SK-N-SH treated with all-trans-retinoic acid at 6 μM for 48 hours (cell line): ENCODE data around the gene ADGRG6.

ENCODE experiments used
- ATAC-seq: fragments of 200-7000 bp; cut with Tn5 transposase; 3 replicates; pipeline ENCODE4 v1.9.1; 2020; ENCODE audit warnings: mild to moderate bottlenecking, moderate library complexity
- ARNTL ChIP-seq: fragments of 450-650 bp; formaldehyde crosslinking; IDR thresholded peaks from 2 replicates; pipeline ENCODE4 v1.5.0; 2020; ENCODE audit warnings: low read depth, mild to moderate bottlenecking, moderate library complexity, borderline replicate concordance
- BACH2 ChIP-seq: fragments of 250-450 bp; sonication (Bioruptor Pico); IDR thresholded peaks from 2 replicates; pipeline ENCODE4 v1.9.0; 2021; ENCODE audit warnings: mild to moderate bottlenecking, borderline replicate concordance
- CREB5 ChIP-seq: fragments of 250-450 bp; sonication (Bioruptor Pico); IDR thresholded peaks from 2 replicates; pipeline ENCODE4 v1.5.1; 2020; ENCODE audit warnings: low read depth, mild to moderate bottlenecking, moderate library complexity
- CSDC2 ChIP-seq: fragments of 250-450 bp; sonication (Bioruptor Pico); IDR thresholded peaks from 2 replicates; pipeline ENCODE4 v1.5.0; 2020; ENCODE audit warnings: mild to moderate bottlenecking, moderate library complexity
- CSRNP3 ChIP-seq: fragments of 250-450 bp; sonication (Bioruptor Pico); IDR thresholded peaks from 2 replicates; pipeline ENCODE4 v1.5.1; 2021; ENCODE audit warnings: mild to moderate bottlenecking, moderate library complexity
- ESRRG ChIP-seq: fragments of 250-450 bp; sonication (Bioruptor Pico); IDR thresholded peaks from 2 replicates; pipeline ENCODE4 v1.6.1; 2021; ENCODE audit warnings: mild to moderate bottlenecking
- GLIS3 ChIP-seq: fragments of 250-450 bp; sonication (Bioruptor Pico); IDR thresholded peaks from 2 replicates; pipeline ENCODE4 v1.5.0; 2020; ENCODE audit warnings: mild to moderate bottlenecking, moderate library complexity
- ISL1 ChIP-seq: fragments of 250-450 bp; sonication (Bioruptor Pico); IDR thresholded peaks from 2 replicates; pipeline ENCODE4 v2.1.2; 2022; ENCODE audit warnings: mild to moderate bottlenecking, moderate library complexity
- OSR1 ChIP-seq: fragments of 250-450 bp; sonication (Bioruptor Pico); IDR thresholded peaks from 2 replicates; pipeline ENCODE4 v1.8.0; 2022; ENCODE audit warnings: moderate library complexity, mild to moderate bottlenecking, inconsistent platforms
- PATZ1 ChIP-seq: fragments of 250-450 bp; sonication (Bioruptor Pico); IDR thresholded peaks from 2 replicates; pipeline ENCODE4 v1.8.0; 2020; ENCODE audit warnings: mild to moderate bottlenecking, moderate library complexity, borderline replicate concordance
- POU6F1 ChIP-seq: fragments of 250-450 bp; sonication (Bioruptor Pico); IDR thresholded peaks from 2 replicates; pipeline ENCODE4 v1.8.0; 2021; ENCODE audit warnings: low read depth, mild to moderate bottlenecking, moderate library complexity, borderline replicate concordance
- PPARA ChIP-seq: fragments of 250-450 bp; sonication (Bioruptor Pico); IDR thresholded peaks from 2 replicates; pipeline ENCODE4 v1.5.0; 2020; ENCODE audit warnings: mild to moderate bottlenecking, borderline replicate concordance
- RARB ChIP-seq: fragments of 250-450 bp; sonication (Bioruptor Pico); IDR thresholded peaks from 2 replicates; pipeline ENCODE4 v1.8.0; 2021; ENCODE audit warnings: mild to moderate bottlenecking, moderate library complexity
- SNAI2 ChIP-seq: fragments of 250-450 bp; sonication (Bioruptor Pico); IDR thresholded peaks from 2 replicates; pipeline ENCODE4 v1.5.0; 2020; ENCODE audit warnings: mild to moderate bottlenecking, moderate library complexity
- TCF4 ChIP-seq: fragments of 250-450 bp; sonication (Bioruptor Pico); IDR thresholded peaks from 2 replicates; pipeline ENCODE4 v1.8.0; 2021; ENCODE audit warnings: mild to moderate bottlenecking, moderate library complexity, borderline replicate concordance
- TSHZ2 ChIP-seq: fragments of 250-450 bp; sonication (Bioruptor Pico); IDR thresholded peaks from 2 replicates; pipeline ENCODE4 v1.5.0; 2020; ENCODE audit warnings: mild to moderate bottlenecking, moderate library complexity
- ZC3H10 ChIP-seq: fragments of 250-450 bp; sonication (Bioruptor Pico); IDR thresholded peaks from 2 replicates; pipeline ENCODE4 v1.5.1; 2021; ENCODE audit warnings: mild to moderate bottlenecking, moderate library complexity
- ZFP3 ChIP-seq: fragments of 250-450 bp; sonication (Bioruptor Pico); IDR thresholded peaks from 2 replicates; pipeline ENCODE4 v1.5.0; 2020; ENCODE audit warnings: mild to moderate bottlenecking, moderate library complexity
- ZFP30 ChIP-seq: fragments of 450-650 bp; formaldehyde crosslinking; IDR thresholded peaks from 2 replicates; pipeline ENCODE4 v1.5.0; 2022; ENCODE audit warnings: mild to moderate bottlenecking, moderate library complexity
- ZNF565 ChIP-seq: fragments of 450-650 bp; formaldehyde crosslinking; conservative IDR thresholded peaks from 2 replicates; pipeline ENCODE4 v1.5.0; 2020; ENCODE audit warnings: low read depth, mild to moderate bottlenecking, moderate library complexity
- ZNF70 ChIP-seq: fragments of 450-650 bp; formaldehyde crosslinking; IDR thresholded peaks from 2 replicates; pipeline ENCODE4 v1.5.0; 2020; ENCODE audit warnings: mild to moderate bottlenecking, moderate library complexity
- ZNF8 ChIP-seq: fragments of 450-650 bp; formaldehyde crosslinking; IDR thresholded peaks from 2 replicates; pipeline ENCODE4 v1.5.0; 2020; ENCODE audit warnings: mild to moderate bottlenecking, moderate library complexity

Gene ADGRG6

GRCh38 chr6:142349215-142349823 lies 47.5 kb downstream of the ADGRG6 start:
- peak; percentile 22 for ATAC-seq
- TF ChIP-seq RARB (CRISPR knock-in tag) (no peak), POU6F1 (CRISPR knock-in tag) (no peak), ZNF70 (CRISPR knock-in tag) (no peak), ESRRG (CRISPR knock-in tag) (no peak), CREB5 (no peak), BACH2 (CRISPR knock-in tag) (no peak), ZC3H10 (CRISPR knock-in tag) (no peak), TSHZ2 (CRISPR knock-in tag) (no peak), OSR1 (CRISPR knock-in tag) (no peak), CSRNP3 (CRISPR knock-in tag) (no peak), ZFP30 (CRISPR knock-in tag) (no peak), SNAI2 (CRISPR knock-in tag) (no peak), PPARA (no peak), TCF4 (CRISPR knock-in tag) (no peak), ZNF565 (CRISPR knock-in tag) (no peak), ISL1 (CRISPR knock-in tag) (no peak), ZFP3 (CRISPR knock-in tag) (no peak)

GRCh38 chr6:142350309-142350708 lies 48.5 kb downstream of the ADGRG6 start:
- no peak for ATAC-seq
- TF ChIP-seq CSRNP3 (CRISPR knock-in tag), result no peak
- no peak for TF ChIP-seq GLIS3
- no peak for TF ChIP-seq TCF4 (CRISPR knock-in tag)
- no peak for TF ChIP-seq CSDC2 (CRISPR knock-in tag)
- no peak for TF ChIP-seq ZNF70 (CRISPR knock-in tag)
- TF ChIP-seq ARNTL, result no peak
- no peak for TF ChIP-seq RARB (CRISPR knock-in tag)
- TF ChIP-seq ZNF565 (CRISPR knock-in tag), result no peak
- TF ChIP-seq CREB5, result no peak
- no peak for TF ChIP-seq ZC3H10 (CRISPR knock-in tag)
- no peak for TF ChIP-seq ESRRG (CRISPR knock-in tag)
- TF ChIP-seq ZFP3 (CRISPR knock-in tag), result no peak
- no peak for TF ChIP-seq OSR1 (CRISPR knock-in tag)
- no peak for TF ChIP-seq POU6F1 (CRISPR knock-in tag)
- TF ChIP-seq ZFP30 (CRISPR knock-in tag), result no peak
- TF ChIP-seq BACH2 (CRISPR knock-in tag), result no peak
- TF ChIP-seq SNAI2 (CRISPR knock-in tag), result no peak
- TF ChIP-seq PATZ1 (CRISPR knock-in tag), result no peak
- TF ChIP-seq ZNF8, result no peak
- no peak for TF ChIP-seq ISL1 (CRISPR knock-in tag)
